Loucy (cell line): ENCODE data around the gene DCAF8L2.

Source experiments
- EZH2phosphoT487 ChIP-seq: fragments of 200-600 bp; IDR thresholded peaks from 2 replicates; pipeline ENCODE4 v1.6.1; 2018; ENCODE audit warnings: antibody characterized with exemption, mild to moderate bottlenecking, moderate library complexity, borderline replicate concordance
- TF ChIP-seq, protein P1 (sequence below): fragments of 200-600 bp; sonication (generic); conservative IDR thresholded peaks from 2 replicates; pipeline ENCODE4 v1.5.1; 2014; ENCODE audit warnings: mild to moderate bottlenecking, antibody characterized with exemption, low read length

DNA sequence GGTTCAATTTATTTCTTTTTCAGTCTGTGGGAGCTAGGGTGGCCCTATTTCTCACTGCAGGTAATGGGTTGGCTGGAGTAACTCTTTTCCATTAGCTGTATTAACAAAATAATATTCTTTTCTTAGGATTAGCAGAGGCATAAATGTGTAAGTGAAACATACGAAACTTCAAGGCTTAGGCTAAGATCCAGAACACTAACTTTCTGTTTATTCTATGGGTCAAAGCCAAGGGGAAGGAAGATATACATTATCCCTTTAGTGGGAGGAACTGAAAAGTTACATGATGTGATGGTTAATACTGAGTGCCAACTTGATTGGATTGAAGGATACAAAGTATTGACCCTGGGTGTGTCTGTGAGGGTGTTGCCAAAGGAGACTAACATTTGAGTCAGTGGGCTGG lies 66.4 kb downstream of the DCAF8L2 start:
- TF ChIP-seq, protein P1, sequence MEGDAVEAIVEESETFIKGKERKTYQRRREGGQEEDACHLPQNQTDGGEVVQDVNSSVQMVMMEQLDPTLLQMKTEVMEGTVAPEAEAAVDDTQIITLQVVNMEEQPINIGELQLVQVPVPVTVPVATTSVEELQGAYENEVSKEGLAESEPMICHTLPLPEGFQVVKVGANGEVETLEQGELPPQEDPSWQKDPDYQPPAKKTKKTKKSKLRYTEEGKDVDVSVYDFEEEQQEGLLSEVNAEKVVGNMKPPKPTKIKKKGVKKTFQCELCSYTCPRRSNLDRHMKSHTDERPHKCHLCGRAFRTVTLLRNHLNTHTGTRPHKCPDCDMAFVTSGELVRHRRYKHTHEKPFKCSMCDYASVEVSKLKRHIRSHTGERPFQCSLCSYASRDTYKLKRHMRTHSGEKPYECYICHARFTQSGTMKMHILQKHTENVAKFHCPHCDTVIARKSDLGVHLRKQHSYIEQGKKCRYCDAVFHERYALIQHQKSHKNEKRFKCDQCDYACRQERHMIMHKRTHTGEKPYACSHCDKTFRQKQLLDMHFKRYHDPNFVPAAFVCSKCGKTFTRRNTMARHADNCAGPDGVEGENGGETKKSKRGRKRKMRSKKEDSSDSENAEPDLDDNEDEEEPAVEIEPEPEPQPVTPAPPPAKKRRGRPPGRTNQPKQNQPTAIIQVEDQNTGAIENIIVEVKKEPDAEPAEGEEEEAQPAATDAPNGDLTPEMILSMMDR: no peak
- TF ChIP-seq EZH2phosphoT487: no peak
